NCI-H1417 treated with DMSO at 0.1 percent for 48 hours (cell line): Measurements from ENCODE around the gene PSMB2.
A peak's percentile ranks its signal among the peaks of the same experiment; 100 is the strongest.

Experiments used
- DNase-seq: peaks from one replicate; lab custom pipeline; 2025; lab: John Stamatoyannopoulos, UW

Gene PSMB2

DNA sequence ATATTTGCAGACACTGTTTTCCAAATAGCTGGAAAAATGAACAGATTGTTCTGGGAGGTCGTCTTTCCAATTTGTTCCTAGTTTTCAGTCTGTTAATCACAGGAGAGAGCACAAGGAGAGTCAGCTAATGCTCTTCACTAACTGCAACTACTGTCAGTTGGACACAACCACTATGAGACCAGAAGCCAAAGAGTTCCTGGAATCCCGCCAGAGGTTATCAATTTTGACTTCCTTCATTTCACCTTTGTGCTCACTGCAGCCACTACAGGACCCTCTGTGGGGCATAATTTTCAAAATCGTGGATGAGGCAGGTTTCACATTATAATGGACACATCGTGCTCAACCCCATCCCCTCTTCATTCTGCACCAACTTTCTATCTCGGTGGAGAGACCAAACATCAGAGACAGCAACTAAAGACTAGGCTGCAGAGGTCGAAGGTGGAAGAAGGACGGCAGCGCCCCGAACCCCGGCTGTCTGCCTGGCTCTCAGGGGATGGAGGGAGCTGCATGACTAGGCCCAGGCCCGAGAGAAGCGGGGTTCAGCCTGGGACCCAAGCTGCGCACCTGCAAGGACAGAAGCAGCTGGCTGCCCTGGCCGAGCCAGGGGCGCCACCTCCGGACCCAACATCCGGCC is 84.7 kb downstream of the PSMB2 start:
- no peak for DNase-seq

DNA sequence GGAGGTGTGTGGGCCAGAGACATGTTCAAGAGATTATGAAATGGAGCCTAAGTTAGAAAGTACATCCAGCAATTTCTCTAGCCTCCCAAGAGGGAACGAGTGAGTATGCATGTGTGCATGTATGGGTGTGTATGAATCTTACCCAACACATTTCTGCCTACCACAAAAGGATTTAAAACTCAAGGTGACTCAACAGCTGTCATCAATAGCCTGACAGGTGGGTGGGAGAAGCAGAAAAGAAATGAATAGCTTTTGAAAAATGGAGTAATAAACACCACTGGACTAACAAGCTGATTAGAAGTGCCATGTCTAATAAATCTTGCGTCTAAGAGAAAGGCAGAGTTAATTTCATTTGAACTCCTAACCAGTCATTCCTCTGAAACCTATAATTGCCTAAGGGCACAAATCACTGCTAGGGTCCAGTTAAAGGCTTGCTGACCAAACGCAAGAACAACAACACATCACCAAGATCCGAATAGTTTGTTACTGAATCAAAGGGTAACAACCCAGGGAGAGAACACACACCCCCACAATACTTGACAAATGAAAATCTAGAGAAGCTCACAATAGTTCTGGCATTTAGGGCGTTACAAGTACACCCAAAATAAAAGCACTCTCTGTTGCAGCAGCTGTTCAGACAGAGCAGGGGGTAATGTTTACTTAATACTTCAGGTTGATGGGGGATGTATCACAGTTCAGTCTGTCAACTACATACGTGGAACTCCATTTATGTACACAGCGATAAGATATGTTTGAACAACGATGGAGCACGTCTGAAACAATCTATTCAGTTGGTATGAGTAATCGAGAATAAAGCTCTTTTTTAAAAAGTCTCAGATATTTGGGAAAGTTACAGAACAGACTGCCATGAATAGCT is 85.5 kb downstream of the PSMB2 start:
- peak; percentile 84 for DNase-seq

DNA sequence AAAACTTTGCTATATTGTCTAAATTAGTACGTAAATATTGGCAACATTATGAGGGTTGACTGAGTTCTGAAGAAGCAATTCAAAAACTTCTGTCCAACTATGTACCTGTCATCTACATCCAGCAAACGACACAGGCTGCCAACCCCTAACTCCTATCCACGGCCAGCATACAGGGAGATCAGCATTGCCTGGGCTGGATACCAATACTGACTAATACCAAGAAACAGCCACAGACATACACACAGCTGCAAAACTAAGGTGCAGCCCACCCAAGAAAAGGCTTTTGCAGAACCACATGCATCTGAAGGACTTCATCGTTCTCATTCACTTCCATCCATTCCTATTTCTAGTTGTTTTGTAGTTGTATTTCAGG is 86.1 kb downstream of the PSMB2 start:
- DNase-seq, result no peak

- no peak for DNase-seq
Measured at GRCh38 chr1:35554266-35555211, 86.8 kb downstream of the PSMB2 start.

- no peak for DNase-seq
Measured at GRCh38 chr1:35553851-35554250, 87.5 kb downstream of the PSMB2 start.
